ENCODE data around the gene PSRC1. TPM values are rescaled to one million over a fixed set of nuclear protein-coding genes. Genes with fewer than 3 reads are reported as not detected.

PSRC1 gene
- total RNA-seq, 1 donor = 5.4 TPM

- Histone ChIP-seq H2AFZ (ENCODE audit: low read length) (no peak overlapping the region), H3K27ac (ENCODE audit: low read depth, low read length) (no peak overlapping the region), H4K20me1 (ENCODE audit: insufficient read depth, low read length) (no peaks in the 10 kb centered on the region), H3K4me3 (ENCODE audit: insufficient read depth, low read length) (no peak overlapping the region), H3K79me2 (ENCODE audit: insufficient read depth, low read length) (no peaks in the 10 kb centered on the region), H3K4me1 (ENCODE audit: insufficient read depth, low read length) (peaks cover 20% of the 10 kb centered on the region), H3K36me3 (ENCODE audit: insufficient read depth, low read length) (no peaks in the 10 kb centered on the region), H3K4me2 (ENCODE audit: insufficient read depth, low read length) (no peak overlapping the region), H3K9me3 (ENCODE audit: low read depth, low read length) (no peaks in the 10 kb centered on the region), H3K27me3 (ENCODE audit: insufficient read depth, low read length) (no peaks in the 10 kb centered on the region)
- no peak for TF ChIP-seq CTCF (IDR thresholded peaks at IDR 0.05; ENCODE audit: extremely low read depth, low read depth, low read length)
- peak; percentile 80 for DNase-seq (ENCODE audit: insufficient read length, low spot score, missing footprints)
Measured at GRCh38 chr1:109272021-109272799, 10.7 kb downstream of the PSRC1 start.

- no peaks in the 10 kb centered on the region for H4K20me1 ChIP-seq (ENCODE audit: insufficient read depth, low read length)
- H3K36me3 ChIP-seq (ENCODE audit: insufficient read depth, low read length) = no peaks in the 10 kb centered on the region
- no peak overlapping the region for H3K27ac ChIP-seq (ENCODE audit: low read depth, low read length)
- no peaks in the 10 kb centered on the region for H3K27me3 ChIP-seq (ENCODE audit: insufficient read depth, low read length)
- H3K79me2 ChIP-seq (ENCODE audit: insufficient read depth, low read length) = no peaks in the 10 kb centered on the region
- no peak overlapping the region for H2AFZ ChIP-seq (ENCODE audit: low read length)
- TF ChIP-seq CTCF (IDR thresholded peaks at IDR 0.05; ENCODE audit: extremely low read depth, low read depth, low read length) = no peak
- no peak overlapping the region for H3K4me2 ChIP-seq (ENCODE audit: insufficient read depth, low read length)
- DNase-seq (ENCODE audit: insufficient read length, low spot score, missing footprints) = peak; percentile 91
- no peaks in the 10 kb centered on the region for H3K9me3 ChIP-seq (ENCODE audit: low read depth, low read length)
- H3K4me1 ChIP-seq (ENCODE audit: insufficient read depth, low read length) = peaks cover 25% of the 10 kb centered on the region
- no peak overlapping the region for H3K4me3 ChIP-seq (ENCODE audit: insufficient read depth, low read length)
Measured at GRCh38 chr1:109271458-109271857, 11.5 kb downstream of the PSRC1 start.

GRCh38 chr1:109270623-109271317 is 12.2 kb downstream of the PSRC1 start:
- Histone ChIP-seq H4K20me1 (ENCODE audit: insufficient read depth, low read length) (no peaks in the 10 kb centered on the region), H3K27ac (ENCODE audit: low read depth, low read length) (no peak overlapping the region), H3K36me3 (ENCODE audit: insufficient read depth, low read length) (no peaks in the 10 kb centered on the region), H3K9me3 (ENCODE audit: low read depth, low read length) (no peaks in the 10 kb centered on the region), H2AFZ (ENCODE audit: low read length) (no peak overlapping the region), H3K4me3 (ENCODE audit: insufficient read depth, low read length) (no peak overlapping the region), H3K79me2 (ENCODE audit: insufficient read depth, low read length) (no peaks in the 10 kb centered on the region), H3K4me2 (ENCODE audit: insufficient read depth, low read length) (no peak overlapping the region), H3K4me1 (ENCODE audit: insufficient read depth, low read length) (peaks cover 18% of the 10 kb centered on the region), H3K27me3 (ENCODE audit: insufficient read depth, low read length) (no peaks in the 10 kb centered on the region)
- TF ChIP-seq CTCF (IDR thresholded peaks at IDR 0.05; ENCODE audit: extremely low read depth, low read depth, low read length) = no peak
- peak; percentile 74 for DNase-seq (ENCODE audit: insufficient read length, low spot score, missing footprints)

DNA sequence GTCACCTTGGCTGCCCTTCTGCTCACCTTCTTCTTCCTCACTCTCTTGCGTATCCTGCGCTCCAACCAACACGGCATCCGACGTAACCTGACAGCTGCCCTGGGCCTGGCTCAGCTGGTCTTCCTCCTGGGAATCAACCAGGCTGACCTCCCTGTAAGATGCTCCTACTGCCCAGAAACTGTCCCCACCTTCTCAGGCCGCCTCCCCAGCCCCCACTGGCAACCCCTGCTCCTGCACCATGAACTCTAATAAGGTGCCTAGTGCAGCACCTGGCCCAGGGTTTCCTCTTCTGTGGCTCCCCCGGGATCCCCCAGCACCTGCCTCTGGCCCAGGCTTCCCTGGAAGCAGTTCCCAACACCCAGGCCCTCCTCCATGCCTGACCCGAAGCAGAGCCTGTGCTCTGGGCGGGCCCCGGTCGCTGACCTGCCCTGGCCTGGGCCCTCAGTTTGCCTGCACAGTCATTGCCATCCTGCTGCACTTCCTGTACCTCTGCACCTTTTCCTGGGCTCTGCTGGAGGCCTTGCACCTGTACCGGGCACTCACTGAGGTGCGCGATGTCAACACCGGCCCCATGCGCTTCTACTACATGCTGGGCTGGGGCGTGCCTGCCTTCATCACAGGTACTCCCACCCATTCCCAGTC is 12.8 kb downstream of the PSRC1 start:
- no peak for TF ChIP-seq CTCF (IDR thresholded peaks at IDR 0.05; ENCODE audit: extremely low read depth, low read depth, low read length)
- Histone ChIP-seq H3K27ac (ENCODE audit: low read depth, low read length) (no peak overlapping the region), H3K36me3 (ENCODE audit: insufficient read depth, low read length) (no peaks in the 10 kb centered on the region), H3K9me3 (ENCODE audit: low read depth, low read length) (no peaks in the 10 kb centered on the region), H3K27me3 (ENCODE audit: insufficient read depth, low read length) (no peaks in the 10 kb centered on the region), H3K4me2 (ENCODE audit: insufficient read depth, low read length) (no peak overlapping the region), H3K4me3 (ENCODE audit: insufficient read depth, low read length) (no peak overlapping the region), H3K79me2 (ENCODE audit: insufficient read depth, low read length) (no peaks in the 10 kb centered on the region), H3K4me1 (ENCODE audit: insufficient read depth, low read length) (peaks cover 12% of the 10 kb centered on the region), H2AFZ (ENCODE audit: low read length) (no peak overlapping the region), H4K20me1 (ENCODE audit: insufficient read depth, low read length) (no peaks in the 10 kb centered on the region)
- peak; percentile 77 for DNase-seq (ENCODE audit: insufficient read length, low spot score, missing footprints)
